Aortic smooth muscle cell (primary cell): ENCODE data around the gene GFPT2. TPM values are rescaled to one million over a fixed set of nuclear protein-coding genes. Genes with fewer than 3 reads are reported as not detected.

Experiments
- total RNA-seq: library from RNA; depleted of rRNA; stranded (reverse); fragments of >200 nt; gene quantifications from 2 replicates; pipeline ENCODE4 v1.2.3, GENCODE V29; 2014

The GFPT2 gene
- total RNA-seq, result 1.1 and 13.9 TPM in 2 replicates

GRCh38 chr5:180353048-180353979 is at the start of gene GFPT2:
TSS of gene GFPT2 (minus strand) at chr5:180353336. CDS start at chr5:180353217, 119 bp downstream.

DNA sequence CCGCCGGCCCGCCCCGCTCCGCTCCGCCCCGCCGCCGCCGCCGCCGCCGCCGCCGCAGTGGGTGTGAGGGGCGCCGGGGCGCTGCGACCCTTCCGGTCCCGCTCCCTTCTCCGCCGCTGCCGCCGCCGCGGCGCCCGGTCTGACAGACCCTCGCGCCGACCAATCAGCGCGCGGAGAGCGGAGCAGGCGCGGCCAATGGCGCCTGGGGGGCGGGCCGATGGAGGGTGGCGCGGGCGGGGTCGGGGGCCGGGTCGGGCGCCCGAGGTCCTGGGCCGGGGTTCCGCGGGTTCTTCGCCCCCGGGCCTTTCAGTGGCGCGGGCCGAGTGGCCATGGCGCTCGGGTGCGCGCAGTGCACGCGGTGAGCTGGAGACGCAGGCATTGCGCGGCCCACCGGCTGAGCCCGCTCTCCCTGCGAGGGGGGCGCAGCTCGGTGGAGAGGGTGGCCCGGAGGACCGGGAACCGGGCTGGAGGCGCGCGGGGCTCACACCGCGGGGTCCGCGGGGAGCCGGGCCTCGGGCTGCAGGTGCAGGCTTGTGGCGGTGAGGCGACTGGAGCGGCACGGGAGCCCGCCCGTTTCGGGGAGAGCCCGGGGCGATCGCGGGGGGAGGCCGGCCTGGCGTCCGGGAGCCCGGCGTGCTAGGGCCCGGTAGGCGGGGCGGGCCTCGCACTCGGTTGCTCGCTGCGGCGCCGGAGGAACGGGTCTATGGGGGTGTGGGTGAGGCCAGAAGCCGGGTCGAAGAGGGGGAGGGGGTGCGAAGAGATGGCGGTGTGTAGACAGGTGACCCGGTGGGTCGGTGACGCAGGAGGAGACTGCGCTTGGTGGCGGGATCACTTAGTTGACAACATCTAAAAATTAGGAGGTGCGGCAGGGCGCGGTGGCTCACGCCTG is 60.9 kb downstream of the GFPT2 start, which contains the start of gene MAPK9:
MAPK9 (minus strand) TSS at position 141 of the 889 bp plus-strand sequence. CDS start 11,522 bp downstream, outside the sequence.

Other genes with a start within 250 kb of the GFPT2 start
- gene RASGEF1C, start 144.1 kb downstream of the GFPT2 start, total RNA-seq, result not detected in 2 replicates
- gene MAPK9, start 61.3 kb downstream of the GFPT2 start, total RNA-seq, result 22.4 and 25.2 TPM in 2 replicates
- gene CNOT6, start 141.0 kb upstream of the GFPT2 start, total RNA-seq, result 9.4 and 11.8 TPM in 2 replicates
- not detected in 2 replicates for gene SCGB3A1, start 238.2 kb upstream of the GFPT2 start, total RNA-seq